Endothelial cell of umbilical vein (primary cell): ENCODE data around the gene MAST4.

Experiments
- CTCF ChIP-seq, 2 donors: IDR thresholded peaks; 1 replicate in 1 of 2; 2 replicates in 1 of 2; pipeline ENCODE4 v1.5.1; 2011; ENCODE audit warnings: low read length in 2 of 2, mild to moderate bottlenecking in 2 of 2, moderate library complexity in 2 of 2, control low read depth in 1 of 2, inconsistent platforms in 1 of 2, low read depth in 1 of 2; ENCODE audit not compliant: insufficient read depth in 1 of 2; ENCODE audit errors: extremely low read depth in 1 of 2
- EZH2 ChIP-seq: IDR thresholded peaks from 2 replicates; pipeline ENCODE4 v1.6.1; 2012; ENCODE audit warnings: borderline replicate concordance, low read depth, mild to moderate bottlenecking, moderate library complexity, low read length, inconsistent platforms; ENCODE audit not compliant: severe bottlenecking
- MAX ChIP-seq: IDR thresholded peaks from 2 replicates; pipeline ENCODE4 v1.6.1; 2011; ENCODE audit not compliant: insufficient read depth, insufficient read length
- POLR2A ChIP-seq: IDR thresholded peaks from 2 replicates; pipeline ENCODE4 v1.6.1; 2012; ENCODE audit warnings: low read depth, mild to moderate bottlenecking, control low read depth, low read length
- POLR2AphosphoS5 ChIP-seq: IDR thresholded peaks from 2 replicates; pipeline ENCODE4 v1.6.1; 2012; ENCODE audit warnings: low read depth, mild to moderate bottlenecking, control low read depth, low read length, moderate library complexity; ENCODE audit not compliant: insufficient read depth

- TF ChIP-seq POLR2A (no peak), CTCF (IDR thresholded peaks at IDR 0.05; ENCODE audit: extremely low read depth in 1 of 2, insufficient read depth in 1 of 2, low read depth in 1 of 2, low read length in 2 of 2) (no peak), MAX (no peak), POLR2AphosphoS5 (no peak), EZH2 (no peak)
Measured at GRCh38 chr5:67111779-67112178, 515.6 kb downstream of the MAST4 start.
